Prostate gland (tissue), 2 donors: ENCODE results near the gene RAD51B.

Source experiments
- POLR2A ChIP-seq: fragments of 450-650 bp; IDR thresholded peaks from one replicate; pipeline ENCODE4 v1.6.1; 2016; ENCODE audit warnings: antibody characterized with exemption, mild to moderate bottlenecking
- POLR2AphosphoS5 ChIP-seq: sonication (generic); formaldehyde crosslinking; IDR thresholded peaks from one replicate; pipeline ENCODE4 v1.6.1; 2017; ENCODE audit warnings: antibody characterized with exemption
- TF ChIP-seq, protein P1 (sequence below), 4 experiments: fragments of 200-600 bp in 2 of 4; fragments of 450-650 bp in 2 of 4; sonication (generic) in 2 of 4; IDR thresholded peaks; 1 replicate in 3 of 4; 2 replicates in 1 of 4; pipeline ENCODE4 v1.5.1; 2016 to 2019; ENCODE audit warnings: antibody characterized with exemption in 4 of 4, mild to moderate bottlenecking in 2 of 4, moderate library complexity in 2 of 4

DNA sequence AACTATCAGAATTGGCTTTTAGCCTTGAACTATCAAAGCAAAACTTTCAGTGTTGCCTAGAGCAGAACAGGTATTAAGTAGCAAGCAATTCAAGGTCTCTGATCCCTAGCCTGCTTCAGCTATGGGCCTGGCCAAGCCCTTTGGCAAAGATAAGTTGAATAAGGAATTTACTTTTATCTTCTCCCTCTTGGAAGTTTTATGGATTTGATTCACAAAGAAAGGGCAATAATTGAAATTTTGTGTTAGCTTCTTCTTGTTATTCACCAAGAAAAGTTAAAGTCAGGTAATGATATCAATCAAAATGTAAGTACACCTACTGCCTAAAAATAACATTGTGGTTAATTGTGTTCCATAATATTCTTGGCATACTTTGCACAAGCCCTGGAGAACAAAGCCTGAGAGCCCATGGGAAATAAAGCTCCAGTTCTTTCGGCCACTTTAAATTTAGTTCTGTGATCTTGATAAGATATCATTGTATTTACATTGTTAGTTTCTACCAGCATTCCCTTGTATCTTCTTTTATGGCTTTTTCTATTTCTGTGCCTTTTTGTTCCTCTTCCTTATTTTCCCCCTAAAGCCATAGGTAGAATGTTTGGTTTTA lies 158.0 kb downstream of the RAD51B start:
- TF ChIP-seq POLR2A, result no peak
- TF ChIP-seq, protein P1, sequence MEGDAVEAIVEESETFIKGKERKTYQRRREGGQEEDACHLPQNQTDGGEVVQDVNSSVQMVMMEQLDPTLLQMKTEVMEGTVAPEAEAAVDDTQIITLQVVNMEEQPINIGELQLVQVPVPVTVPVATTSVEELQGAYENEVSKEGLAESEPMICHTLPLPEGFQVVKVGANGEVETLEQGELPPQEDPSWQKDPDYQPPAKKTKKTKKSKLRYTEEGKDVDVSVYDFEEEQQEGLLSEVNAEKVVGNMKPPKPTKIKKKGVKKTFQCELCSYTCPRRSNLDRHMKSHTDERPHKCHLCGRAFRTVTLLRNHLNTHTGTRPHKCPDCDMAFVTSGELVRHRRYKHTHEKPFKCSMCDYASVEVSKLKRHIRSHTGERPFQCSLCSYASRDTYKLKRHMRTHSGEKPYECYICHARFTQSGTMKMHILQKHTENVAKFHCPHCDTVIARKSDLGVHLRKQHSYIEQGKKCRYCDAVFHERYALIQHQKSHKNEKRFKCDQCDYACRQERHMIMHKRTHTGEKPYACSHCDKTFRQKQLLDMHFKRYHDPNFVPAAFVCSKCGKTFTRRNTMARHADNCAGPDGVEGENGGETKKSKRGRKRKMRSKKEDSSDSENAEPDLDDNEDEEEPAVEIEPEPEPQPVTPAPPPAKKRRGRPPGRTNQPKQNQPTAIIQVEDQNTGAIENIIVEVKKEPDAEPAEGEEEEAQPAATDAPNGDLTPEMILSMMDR (IDR thresholded peaks at IDR 0.05), result no peak
- TF ChIP-seq POLR2AphosphoS5, result no peak
